ENCODE data around the gene PDCD10. TPM values are rescaled to one million over a fixed set of nuclear protein-coding genes. Genes with fewer than 3 reads are reported as not detected.

Gene PDCD10
- total RNA-seq, 1 experiment from 2014 or later: 65.8 TPM

DNA sequence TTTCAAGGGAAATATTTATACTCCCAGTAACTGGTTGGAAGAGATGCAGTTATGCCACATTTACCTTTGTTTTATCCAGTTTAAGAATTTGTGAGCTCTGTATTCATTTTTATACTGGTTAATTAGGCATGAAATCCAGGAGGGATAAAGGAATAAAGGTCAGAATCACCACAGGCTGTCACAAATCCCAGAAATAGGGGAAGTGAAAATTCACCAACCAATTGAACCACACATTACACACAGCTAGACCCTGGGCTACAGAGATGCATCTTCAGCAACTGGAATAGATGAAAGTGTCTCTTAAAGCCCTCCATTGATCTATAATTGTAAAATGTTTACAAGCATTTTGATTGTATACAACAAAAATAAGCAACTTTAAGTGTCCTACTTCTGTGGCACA is 19.4 kb upstream of the PDCD10 start:
- ChIA-PET CTCF (no interaction called here), POLR2A (no interaction called here)
- Histone ChIP-seq H3K4me3 (ENCODE audit: low read depth, low read length) (no peak overlapping the region), H3K36me3 (ENCODE audit: control insufficient read depth, insufficient read depth, low read length) (no peaks in the 10 kb centered on the region), H3K9me3 (no peaks in the 10 kb centered on the region; the same call in 1 of the 2 replicates), H3K27me3 (replicated peaks; ENCODE audit: control insufficient read depth, insufficient read depth, low read length) (no peaks in the 10 kb centered on the region), H3K4me1 (no peaks in the 10 kb centered on the region; the same call in 1 of the 2 replicates)
- H3K27ac Mint-ChIP-seq (ENCODE audit: unreplicated experiment): no peak overlapping the region
- H3K36me3 Mint-ChIP-seq (ENCODE audit: insufficient read depth, unreplicated experiment): no peaks in the 10 kb centered on the region
- no peaks in the 10 kb centered on the region for H3K4me1 Mint-ChIP-seq (ENCODE audit: low read depth, unreplicated experiment)
- TF ChIP-seq, protein P1, sequence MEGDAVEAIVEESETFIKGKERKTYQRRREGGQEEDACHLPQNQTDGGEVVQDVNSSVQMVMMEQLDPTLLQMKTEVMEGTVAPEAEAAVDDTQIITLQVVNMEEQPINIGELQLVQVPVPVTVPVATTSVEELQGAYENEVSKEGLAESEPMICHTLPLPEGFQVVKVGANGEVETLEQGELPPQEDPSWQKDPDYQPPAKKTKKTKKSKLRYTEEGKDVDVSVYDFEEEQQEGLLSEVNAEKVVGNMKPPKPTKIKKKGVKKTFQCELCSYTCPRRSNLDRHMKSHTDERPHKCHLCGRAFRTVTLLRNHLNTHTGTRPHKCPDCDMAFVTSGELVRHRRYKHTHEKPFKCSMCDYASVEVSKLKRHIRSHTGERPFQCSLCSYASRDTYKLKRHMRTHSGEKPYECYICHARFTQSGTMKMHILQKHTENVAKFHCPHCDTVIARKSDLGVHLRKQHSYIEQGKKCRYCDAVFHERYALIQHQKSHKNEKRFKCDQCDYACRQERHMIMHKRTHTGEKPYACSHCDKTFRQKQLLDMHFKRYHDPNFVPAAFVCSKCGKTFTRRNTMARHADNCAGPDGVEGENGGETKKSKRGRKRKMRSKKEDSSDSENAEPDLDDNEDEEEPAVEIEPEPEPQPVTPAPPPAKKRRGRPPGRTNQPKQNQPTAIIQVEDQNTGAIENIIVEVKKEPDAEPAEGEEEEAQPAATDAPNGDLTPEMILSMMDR (IDR thresholded peaks at IDR 0.05; ENCODE audit: insufficient read depth in 1 of 2, low read depth in 1 of 2, low read length in 1 of 2, severe bottlenecking in 1 of 2, unreplicated experiment in 1 of 2): no peak
- no peak overlapping the region for H3K4me3 Mint-ChIP-seq (ENCODE audit: unreplicated experiment)
- peaks cover 6% of the 10 kb centered on the region for H3K9me3 Mint-ChIP-seq (ENCODE audit: unreplicated experiment)
- BruUV-seq (replicated peaks): no TSS peak
- no peaks in the 10 kb centered on the region for H3K27me3 Mint-ChIP-seq (ENCODE audit: insufficient read depth, unreplicated experiment)
- DNase-seq: no peak
- intact Hi-C loops (cut with micrococcal nuclease; ENCODE audit: unreplicated experiment): no loop called here

DNA sequence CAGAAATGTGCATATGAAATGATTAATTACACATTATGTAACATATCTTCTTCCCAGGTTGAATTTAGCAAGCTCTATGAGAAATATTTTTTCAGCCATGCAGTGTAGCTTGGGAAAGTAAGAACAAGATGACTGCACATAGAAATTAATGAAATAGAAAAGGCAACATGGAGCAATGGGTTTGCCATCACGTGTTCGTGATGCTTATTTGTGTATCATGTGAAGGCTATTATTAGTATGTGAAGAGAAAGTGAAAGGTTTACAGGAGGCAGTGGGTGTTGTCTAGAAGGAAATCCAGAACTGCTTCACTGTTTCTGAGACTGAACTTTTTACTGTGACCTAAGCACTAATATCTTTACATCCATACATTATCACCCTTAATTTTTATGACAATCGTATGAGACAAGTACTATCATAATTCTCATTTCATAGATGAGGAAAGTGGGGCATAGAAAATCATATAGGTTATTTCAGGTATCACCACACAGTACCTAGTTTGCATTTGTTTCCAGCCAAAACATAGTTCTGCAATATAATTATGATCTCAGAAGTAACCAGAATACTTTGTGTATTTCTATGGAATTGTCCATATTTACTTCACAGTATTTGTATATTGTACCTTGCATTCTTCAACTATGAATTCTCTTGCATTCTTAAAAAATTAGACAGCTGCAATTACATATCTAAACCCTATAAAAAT is 15.7 kb upstream of the PDCD10 start:
- TF ChIP-seq, protein P1 (IDR thresholded peaks at IDR 0.05; ENCODE audit: insufficient read depth in 1 of 2, low read depth in 1 of 2, low read length in 1 of 2, severe bottlenecking in 1 of 2, unreplicated experiment in 1 of 2): no peak

DNA sequence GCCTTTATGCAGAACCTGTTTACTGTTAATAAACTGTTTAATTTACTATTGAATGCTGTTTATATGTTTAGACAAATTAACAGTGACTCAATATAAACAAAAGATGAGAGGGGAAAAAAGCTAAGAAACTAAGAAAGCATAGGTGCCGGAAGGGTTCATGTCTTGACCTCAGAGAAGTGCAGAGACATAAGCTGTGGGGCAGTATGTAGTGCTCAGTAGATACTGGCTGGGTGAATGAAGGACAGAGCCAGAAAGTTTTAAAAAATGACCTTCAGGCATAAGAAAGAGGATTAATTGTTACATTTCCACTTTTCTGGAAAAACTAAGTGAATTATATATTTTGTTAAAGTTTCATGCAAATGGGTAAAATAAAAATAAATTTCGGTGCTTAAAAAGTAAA is 15.0 kb upstream of the PDCD10 start:
- no peaks in the 10 kb centered on the region for H3K9me3 ChIP-seq
- DNase-seq: no peak
- H3K27me3 ChIP-seq (replicated peaks; ENCODE audit: control insufficient read depth, insufficient read depth, low read length): no peaks in the 10 kb centered on the region
- intact Hi-C loops (cut with micrococcal nuclease; ENCODE audit: unreplicated experiment): no loop called here
- H3K4me3 ChIP-seq (ENCODE audit: low read depth, low read length): no peak overlapping the region
- Mint-ChIP-seq H3K27me3 (ENCODE audit: insufficient read depth, unreplicated experiment) (no peaks in the 10 kb centered on the region), H3K36me3 (ENCODE audit: insufficient read depth, unreplicated experiment) (no peaks in the 10 kb centered on the region), H3K27ac (ENCODE audit: unreplicated experiment) (no peak overlapping the region), H3K4me3 (ENCODE audit: unreplicated experiment) (no peak overlapping the region), H3K9me3 (ENCODE audit: unreplicated experiment) (no peaks in the 10 kb centered on the region), H3K4me1 (ENCODE audit: low read depth, unreplicated experiment) (peaks cover 7% of the 10 kb centered on the region)
- CTCF ChIA-PET: interaction anchor here (1.2 kb wide), 1 partner anchor 9 kb away, joined by 3 read pairs; no protein-coding TSS in a partner anchor
- no peaks in the 10 kb centered on the region for H3K4me1 ChIP-seq
- no peaks in the 10 kb centered on the region for H3K36me3 ChIP-seq (ENCODE audit: control insufficient read depth, insufficient read depth, low read length)
- TF ChIP-seq, protein P1 (IDR thresholded peaks at IDR 0.05; ENCODE audit: insufficient read depth in 1 of 2, low read depth in 1 of 2, low read length in 1 of 2, severe bottlenecking in 1 of 2, unreplicated experiment in 1 of 2): no peak
- BruUV-seq (replicated peaks): no TSS peak
- POLR2A ChIA-PET: no interaction called here

More for the DNA sequence above, 15.7 kb upstream of the PDCD10 start:
- CTCF ChIA-PET: interaction anchor here (1.2 kb wide), 1 partner anchor 9 kb away, joined by 3 read pairs; no protein-coding TSS in a partner anchor
- Mint-ChIP-seq H3K27ac (ENCODE audit: unreplicated experiment) (no peak overlapping the region), H3K27me3 (ENCODE audit: insufficient read depth, unreplicated experiment) (no peaks in the 10 kb centered on the region), H3K9me3 (ENCODE audit: unreplicated experiment) (peaks cover 6% of the 10 kb centered on the region), H3K4me1 (ENCODE audit: low read depth, unreplicated experiment) (peaks cover 7% of the 10 kb centered on the region), H3K4me3 (ENCODE audit: unreplicated experiment) (no peak overlapping the region), H3K36me3 (ENCODE audit: insufficient read depth, unreplicated experiment) (no peaks in the 10 kb centered on the region)
- Histone ChIP-seq H3K4me3 (ENCODE audit: low read depth, low read length) (no peak overlapping the region), H3K9me3 (no peaks in the 10 kb centered on the region), H3K27me3 (replicated peaks; ENCODE audit: control insufficient read depth, insufficient read depth, low read length) (no peaks in the 10 kb centered on the region), H3K36me3 (ENCODE audit: control insufficient read depth, insufficient read depth, low read length) (no peaks in the 10 kb centered on the region), H3K4me1 (no peaks in the 10 kb centered on the region)
- no peak for DNase-seq
- POLR2A ChIA-PET: no interaction called here
- BruUV-seq (replicated peaks): no TSS peak
- intact Hi-C loops (cut with micrococcal nuclease; ENCODE audit: unreplicated experiment): no loop called here
